Hepatocyte (in vitro differentiated cells): Measurements from ENCODE around the gene COX7B2.

Experiments
- EZH2 ChIP-seq: fragments of 200-600 bp; sonication (generic); IDR thresholded peaks from 2 replicates; pipeline ENCODE4 v1.6.1; 2016; ENCODE audit warnings: antibody characterized with exemption, mild to moderate bottlenecking, borderline replicate concordance
- TF ChIP-seq, protein P1 (sequence below): fragments of 200-600 bp; sonication (generic); IDR thresholded peaks from 2 replicates; pipeline ENCODE4 v1.5.1; 2016; ENCODE audit warnings: antibody characterized with exemption, mild to moderate bottlenecking; ENCODE audit not compliant: poor library complexity

DNA sequence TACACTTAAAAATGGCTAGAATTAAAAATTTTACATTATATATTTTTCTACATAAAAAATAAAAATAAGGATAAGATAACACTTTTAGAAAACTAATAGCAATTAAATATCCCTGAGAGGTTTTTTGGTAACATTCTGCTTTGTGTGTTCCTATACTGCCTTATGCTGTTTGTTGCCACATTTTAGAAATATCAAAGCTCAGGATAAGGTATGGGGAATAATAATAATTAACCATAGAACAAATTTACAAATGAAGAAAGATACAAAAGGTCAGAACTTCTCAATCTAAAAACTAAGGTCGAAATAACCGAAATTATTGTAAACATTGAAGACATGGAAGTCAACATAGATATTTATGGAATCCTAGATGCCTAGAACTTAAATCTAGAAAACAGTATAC lies 71.4 kb downstream of the COX7B2 start:
- TF ChIP-seq, protein P1, sequence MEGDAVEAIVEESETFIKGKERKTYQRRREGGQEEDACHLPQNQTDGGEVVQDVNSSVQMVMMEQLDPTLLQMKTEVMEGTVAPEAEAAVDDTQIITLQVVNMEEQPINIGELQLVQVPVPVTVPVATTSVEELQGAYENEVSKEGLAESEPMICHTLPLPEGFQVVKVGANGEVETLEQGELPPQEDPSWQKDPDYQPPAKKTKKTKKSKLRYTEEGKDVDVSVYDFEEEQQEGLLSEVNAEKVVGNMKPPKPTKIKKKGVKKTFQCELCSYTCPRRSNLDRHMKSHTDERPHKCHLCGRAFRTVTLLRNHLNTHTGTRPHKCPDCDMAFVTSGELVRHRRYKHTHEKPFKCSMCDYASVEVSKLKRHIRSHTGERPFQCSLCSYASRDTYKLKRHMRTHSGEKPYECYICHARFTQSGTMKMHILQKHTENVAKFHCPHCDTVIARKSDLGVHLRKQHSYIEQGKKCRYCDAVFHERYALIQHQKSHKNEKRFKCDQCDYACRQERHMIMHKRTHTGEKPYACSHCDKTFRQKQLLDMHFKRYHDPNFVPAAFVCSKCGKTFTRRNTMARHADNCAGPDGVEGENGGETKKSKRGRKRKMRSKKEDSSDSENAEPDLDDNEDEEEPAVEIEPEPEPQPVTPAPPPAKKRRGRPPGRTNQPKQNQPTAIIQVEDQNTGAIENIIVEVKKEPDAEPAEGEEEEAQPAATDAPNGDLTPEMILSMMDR: no peak
- no peak for TF ChIP-seq EZH2
